Hematopoietic multipotent progenitor cell treated with erythropoietin and hydrocortisone succinate and interleukin-3 and kit ligand, for 6 days (in vitro differentiated cells): ENCODE measurements around the gene LSM10.

Experiments
- DNase-seq: peaks from one replicate; pipeline ENCODE4 v3.0.0-alpha.2; 2015

The LSM10 gene

DNA sequence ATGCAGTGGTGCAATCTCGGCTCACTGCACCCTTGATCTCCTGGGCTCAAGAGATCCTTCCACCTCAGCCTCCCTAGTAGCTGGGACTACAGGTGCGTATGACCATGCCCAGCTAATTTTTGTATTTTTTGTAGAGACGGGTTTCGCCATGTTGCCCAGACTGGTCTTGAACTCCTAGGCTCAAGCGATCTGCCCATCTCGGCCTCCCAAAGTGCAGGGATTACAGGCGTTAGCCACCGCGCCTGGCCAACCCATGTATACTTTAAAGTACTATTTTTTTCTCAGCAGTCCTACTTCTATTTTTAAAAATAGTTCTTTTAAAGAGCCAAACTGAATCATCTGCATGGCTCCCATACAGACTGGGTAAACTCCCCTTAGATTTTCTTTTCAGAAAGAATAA, 15.5 kb downstream of the LSM10 start:
- no peak for DNase-seq

DNA sequence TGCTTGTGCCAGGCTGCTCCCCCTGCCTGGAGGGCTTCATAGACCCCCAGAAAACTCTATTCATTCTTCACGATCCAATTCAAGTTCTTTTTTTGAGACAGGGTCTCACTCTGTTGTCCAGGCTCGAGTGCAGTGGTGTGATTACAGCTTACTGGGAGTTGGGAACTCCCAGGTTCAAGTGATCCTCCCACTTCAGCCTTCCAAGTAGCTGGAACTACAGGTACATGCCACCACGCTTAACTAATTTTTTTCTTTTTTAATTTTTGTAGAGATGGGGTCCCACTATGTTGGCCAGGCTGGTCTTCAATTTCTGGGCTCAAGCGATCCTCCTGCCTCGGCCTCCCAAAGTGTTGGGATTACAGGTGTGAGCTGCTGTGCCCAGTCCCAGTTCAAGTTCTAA, 16.3 kb downstream of the LSM10 start:
- DNase-seq, result no peak

DNA sequence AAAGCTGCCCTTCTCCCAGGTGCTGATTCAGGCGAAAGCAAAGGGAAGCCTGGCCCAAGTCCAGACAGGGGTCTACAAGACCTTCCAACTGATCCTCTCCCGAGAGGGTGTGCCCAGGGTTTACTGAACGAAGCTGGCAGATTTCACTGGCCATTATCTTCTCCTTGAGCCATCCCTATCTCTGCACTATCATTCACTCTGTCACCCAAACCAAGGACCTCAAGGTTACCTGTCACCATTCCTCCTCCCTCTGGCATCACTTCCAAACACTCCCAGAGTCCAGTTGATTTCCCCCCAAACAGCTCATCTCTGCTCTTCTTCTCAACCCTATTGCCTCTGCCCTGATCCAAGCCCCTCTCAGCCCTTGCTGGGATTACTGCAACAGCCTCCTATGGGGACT, 16.9 kb downstream of the LSM10 start:
- DNase-seq, result no peak

DNA sequence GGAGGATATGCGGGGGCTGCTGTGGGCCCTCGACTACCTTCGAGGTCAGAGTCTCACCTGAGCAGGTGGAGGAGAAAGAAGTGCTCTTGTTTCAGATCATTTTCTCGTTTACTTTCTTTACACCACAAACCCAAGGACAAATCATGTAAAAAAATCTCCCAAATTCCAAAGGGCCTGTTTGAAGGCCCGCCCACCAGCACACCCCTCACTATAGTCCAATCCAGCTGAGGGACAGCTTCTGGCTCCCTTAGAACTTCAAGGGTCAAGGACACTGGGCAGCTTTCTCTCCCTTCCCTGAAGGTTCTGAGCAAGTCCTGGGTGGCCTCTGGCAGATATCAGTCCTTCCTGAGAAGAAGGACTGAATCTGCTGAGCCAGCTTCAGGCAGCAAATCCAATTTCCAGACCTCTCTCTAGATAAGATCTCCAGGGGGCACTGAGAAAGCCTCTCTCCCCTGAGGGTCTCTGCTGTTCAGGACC, 17.5 kb downstream of the LSM10 start:
- DNase-seq, result no peak

DNA sequence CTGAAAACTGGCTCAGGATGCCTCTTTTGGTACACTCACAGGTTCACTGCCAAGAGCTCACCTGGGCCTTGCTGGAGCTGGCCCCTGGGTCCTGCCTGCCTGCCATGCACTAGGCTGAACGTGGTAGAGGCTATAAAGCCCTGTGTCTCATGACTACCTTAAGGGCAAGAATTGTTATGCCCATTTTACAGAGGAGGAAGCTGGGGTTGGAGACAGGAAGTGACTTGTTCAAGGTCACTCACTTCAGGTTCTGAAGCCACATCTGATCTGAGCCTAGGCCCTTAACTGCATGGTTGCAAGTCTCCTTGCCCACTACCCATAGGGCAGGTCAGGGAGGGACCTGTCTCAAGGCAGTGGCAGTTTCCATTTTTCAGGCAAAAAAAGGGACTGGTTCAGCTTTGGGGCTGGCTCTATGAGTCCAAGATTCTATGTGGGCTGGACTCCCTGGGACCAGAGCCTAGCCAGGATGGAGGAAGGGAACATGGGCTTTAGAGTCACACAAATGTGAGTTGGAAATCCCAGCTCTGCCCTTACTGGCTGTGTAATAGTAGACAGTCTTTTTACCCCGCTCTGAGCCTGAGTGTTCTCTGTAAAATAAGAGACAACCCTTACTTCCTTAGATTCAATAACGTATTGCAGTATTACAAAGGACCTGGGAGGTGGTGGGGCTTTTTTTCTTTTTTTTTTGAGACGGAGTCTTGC, 19.8 kb downstream of the LSM10 start:
- no peak for DNase-seq

DNA sequence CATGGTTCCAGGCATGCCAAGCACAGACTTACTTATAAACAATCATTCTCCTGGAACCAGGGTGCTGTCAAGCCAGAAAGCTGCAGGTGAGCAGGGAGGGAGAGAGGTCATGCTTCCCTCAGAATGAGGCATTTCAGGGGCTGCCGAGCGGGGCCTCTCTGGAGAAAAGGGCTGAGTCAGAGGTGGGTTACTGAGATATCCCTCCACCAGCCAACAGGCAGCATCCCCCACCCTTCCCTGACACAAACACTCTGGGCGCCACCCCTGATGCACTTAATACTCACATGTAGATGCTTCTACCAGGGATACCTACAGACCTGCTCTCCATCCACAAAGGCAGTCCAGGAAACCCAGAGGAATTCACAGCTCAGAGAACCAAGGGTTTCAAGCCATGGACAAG, 25.1 kb downstream of the LSM10 start:
- peak; percentile 78 for DNase-seq

DNA sequence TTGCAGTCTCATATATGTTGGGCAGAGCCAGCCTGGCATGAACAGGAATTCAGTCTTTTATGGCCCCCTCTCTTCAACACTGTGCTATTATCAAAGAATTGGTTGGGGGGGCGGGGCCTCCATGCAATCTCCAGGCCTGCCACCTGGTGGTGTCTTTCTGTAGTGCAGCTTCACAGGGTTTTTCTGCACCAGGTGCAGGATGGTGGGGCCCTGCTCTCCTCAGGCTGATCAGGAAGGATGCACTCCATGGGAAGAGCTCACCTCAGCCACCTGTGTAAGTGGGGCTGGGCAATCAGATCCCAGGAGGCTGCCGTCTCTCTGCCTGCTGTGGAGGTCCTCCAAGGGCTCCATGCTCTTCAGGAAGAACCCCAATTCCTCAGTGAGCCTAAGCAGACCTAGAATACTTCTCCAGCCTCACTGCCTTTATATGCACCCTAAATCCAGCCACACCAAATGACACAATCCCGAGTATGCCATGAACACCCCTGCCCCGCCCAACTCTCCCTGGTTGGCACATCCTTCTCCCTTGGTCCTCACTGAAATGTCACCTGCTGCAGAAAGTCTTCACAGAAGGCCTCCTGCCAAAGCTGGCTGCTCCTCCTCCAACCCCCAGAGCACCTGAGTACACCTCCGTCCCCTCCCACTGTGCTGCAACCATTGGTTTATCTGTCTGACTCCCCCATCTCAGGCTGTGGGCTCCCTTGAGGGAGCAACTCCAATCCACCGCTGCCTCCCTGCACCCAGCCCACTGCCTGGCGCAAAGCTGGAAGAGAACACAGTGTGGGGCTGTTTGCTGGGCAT, 28.4 kb downstream of the LSM10 start:
- DNase-seq, result peak; percentile 93

DNA sequence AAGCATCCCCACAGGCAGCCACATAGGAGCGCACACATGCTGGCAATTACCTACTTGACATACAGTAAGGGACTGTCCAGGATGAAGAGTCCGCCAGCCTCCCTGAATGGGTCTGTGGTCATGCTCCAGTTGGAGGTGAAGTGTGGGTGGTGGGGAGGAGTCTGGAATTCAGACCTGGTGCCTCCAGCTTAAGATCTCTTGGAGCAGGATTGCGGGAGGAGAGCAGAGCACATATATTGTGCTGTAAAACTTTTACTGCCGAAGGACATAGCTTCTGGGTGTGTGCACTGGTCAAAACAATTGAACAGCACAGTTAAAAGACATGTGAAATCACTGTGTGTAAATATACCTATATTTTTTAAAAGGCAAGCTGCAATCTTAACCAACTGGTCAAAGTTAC, 29.9 kb downstream of the LSM10 start:
- no peak for DNase-seq

DNA sequence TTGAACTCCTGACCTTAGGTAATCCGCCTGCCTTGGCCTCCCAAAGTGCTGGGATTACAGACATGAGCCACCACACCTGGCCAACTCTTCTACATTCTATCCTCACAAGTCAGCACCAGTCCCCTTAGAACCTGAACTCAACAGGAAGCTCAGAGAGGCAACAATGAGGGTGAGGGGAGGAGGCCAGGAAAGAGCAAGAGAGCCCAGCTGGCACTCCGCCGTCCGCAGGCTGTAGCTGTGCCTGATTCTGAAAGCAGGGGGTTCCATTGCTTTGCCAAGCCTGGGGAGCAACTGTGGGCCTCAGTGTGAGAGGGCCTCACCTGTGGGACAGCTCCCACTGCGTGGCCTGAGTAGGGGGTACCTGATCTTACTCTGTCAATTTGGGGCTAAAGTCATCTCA, 30.6 kb downstream of the LSM10 start:
- DNase-seq, result no peak

DNA sequence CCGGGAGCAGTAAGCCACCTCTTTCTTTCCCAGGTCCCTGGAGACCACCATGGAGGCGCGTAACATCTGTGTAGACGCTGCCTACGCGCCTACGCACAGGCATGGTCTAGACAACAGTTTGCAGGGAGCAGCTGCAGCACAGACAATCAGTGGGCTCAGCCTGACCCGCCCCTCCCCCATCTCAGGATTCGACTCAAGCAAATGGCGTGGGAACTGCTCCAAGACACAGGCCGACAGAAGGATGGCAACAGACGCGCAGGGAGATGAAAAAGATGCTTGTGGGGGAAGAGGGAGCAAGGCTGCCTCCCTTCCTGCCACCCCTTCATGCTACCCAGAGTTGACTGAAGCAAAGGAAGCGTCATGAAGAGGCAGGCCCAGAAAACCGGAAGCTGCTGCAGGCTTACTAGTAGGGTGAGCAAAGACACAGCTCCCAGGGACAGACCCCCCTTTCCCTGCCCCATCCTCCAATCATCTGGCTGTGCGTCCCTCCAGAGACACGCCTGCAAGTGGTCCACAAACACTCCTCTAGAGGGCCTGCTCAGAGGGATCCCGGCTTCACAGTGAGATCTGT, 31.5 kb downstream of the LSM10 start:
- DNase-seq, result peak; percentile 68

DNA sequence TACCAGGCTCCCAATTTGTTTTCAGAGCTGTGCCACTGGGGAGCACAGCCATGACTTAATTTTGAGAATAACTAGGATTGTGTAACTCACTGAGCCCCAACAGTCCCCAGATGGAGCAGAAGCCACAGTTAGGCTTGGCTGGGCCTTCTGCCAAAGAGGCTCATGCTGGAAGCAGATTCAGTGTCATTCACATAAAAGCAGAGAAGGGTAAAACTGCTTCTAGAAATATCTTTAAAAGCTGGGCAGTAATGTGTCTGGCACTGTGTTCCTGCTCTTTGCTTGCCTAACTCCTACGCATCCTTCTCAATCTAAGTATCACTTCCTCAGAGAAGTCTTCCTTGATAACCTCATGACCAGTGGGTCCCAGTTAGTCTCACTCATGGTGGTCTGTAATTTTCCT, 32.3 kb downstream of the LSM10 start:
- peak; percentile 80 for DNase-seq

DNA sequence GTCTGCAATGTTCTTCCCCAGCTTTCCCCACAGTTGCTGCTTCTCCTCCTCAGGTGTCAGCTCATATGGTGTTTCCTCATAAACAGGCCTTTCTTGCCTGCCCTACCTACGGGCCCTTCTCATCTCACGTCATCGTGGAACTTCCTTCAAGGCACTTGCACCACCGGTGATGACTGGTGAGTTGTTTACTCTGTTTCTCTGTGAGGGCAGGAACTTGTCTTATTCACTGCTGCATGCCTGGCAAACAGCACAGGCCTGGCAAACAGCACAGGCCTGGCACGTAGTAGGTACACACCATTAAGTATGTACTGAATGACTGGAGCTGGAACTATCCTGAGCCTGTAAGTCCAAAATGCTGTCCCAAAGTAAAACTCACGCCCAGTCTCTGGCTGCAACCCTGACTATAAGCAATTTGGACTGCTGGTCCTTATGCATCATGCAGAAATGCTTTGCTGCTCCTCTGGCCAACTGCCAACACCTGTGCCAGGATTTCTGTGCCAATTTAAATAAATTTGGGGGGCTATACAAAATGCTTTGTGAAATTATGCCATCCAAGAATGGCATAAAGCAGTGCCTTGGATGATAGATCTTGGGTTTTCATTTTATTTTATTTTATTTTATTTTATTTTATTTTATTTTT, 37.7 kb downstream of the LSM10 start:
- no peak for DNase-seq

DNA sequence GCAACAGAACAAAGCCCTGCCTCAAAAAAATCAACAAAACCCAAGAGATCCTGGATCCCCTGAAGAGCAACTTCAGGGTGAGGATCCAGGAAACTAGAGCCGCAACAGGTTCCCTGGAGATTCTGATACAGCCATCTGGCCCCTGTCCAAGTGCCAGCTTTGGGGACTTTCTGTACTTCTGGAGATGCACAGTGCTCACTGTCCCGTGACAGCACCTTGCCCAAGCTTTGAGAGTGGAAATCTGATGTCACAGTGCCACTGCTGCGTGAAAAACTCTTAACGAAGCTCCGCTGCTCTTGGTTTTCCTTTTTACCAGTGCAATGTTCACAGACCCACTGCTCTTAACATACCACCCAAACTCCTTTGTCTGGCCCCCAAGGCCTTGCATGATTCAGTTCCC, 38.3 kb downstream of the LSM10 start:
- DNase-seq, result no peak

DNA sequence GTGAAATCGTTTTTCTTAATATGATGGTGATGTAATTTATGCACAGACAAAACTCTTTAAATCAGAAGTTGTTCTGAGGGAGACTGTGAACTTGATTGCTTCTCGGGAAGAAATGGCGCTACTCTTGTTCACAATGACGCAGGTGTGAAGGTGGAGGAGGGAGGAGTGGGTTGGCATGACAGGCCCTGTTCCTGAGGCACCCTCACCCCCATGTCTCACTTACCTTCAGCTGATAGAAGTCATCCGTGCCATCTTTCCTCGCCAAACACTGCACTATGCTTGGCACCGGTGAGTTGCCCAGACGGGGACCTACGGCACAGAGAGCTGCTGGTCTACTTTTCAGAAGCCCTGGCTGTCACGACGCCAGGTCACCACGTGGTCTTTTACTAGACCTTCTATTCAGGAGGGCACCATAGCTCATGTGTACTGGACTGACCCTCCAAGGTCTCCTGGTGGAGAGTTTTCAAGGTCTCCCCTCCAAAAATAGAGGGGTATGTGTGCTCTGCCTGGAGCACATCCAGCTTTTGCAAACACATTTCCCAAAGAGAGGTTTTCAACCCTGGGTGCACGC, 39.1 kb downstream of the LSM10 start:
- DNase-seq, result no peak

DNA sequence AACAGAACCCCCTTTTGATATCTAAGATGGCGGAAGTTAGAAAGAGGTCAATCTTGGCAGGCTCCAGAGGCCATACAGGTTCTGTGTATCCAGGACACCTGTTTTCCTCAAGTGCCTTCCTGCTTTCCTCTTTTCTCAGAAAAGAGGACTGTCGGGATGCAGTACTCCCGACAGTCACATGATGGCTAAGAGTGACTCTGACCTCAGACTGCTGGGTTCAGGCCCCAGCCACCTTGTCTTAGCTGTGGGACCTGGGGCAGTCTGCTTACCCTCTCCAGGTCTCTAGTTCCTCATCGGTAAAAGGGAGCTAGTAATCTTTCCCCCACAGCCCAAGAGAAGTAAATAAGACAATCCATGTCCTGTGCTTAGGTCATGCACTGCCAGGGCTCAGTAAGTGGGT, 41.9 kb downstream of the LSM10 start:
- DNase-seq, result no peak

DNA sequence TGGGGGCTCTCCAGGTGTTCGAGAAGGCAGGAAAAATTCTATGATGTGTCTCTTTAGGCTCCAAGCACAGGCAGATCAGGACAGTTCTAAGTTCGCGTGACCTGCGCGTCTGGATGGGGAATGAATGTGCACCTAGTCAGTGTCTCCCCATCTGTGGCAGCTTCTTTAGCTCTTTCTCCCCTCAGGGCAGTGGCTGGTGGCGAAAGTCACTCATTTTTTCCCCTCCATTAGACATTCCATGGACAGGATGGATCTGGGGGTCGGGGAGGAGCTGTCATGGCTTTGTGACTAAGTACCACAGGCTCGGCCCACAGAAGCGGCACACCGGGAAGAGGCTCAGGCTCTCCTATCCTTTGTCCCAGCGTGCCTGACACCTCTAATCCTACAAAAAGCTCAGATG, 43.2 kb downstream of the LSM10 start:
- DNase-seq, result no peak

DNA sequence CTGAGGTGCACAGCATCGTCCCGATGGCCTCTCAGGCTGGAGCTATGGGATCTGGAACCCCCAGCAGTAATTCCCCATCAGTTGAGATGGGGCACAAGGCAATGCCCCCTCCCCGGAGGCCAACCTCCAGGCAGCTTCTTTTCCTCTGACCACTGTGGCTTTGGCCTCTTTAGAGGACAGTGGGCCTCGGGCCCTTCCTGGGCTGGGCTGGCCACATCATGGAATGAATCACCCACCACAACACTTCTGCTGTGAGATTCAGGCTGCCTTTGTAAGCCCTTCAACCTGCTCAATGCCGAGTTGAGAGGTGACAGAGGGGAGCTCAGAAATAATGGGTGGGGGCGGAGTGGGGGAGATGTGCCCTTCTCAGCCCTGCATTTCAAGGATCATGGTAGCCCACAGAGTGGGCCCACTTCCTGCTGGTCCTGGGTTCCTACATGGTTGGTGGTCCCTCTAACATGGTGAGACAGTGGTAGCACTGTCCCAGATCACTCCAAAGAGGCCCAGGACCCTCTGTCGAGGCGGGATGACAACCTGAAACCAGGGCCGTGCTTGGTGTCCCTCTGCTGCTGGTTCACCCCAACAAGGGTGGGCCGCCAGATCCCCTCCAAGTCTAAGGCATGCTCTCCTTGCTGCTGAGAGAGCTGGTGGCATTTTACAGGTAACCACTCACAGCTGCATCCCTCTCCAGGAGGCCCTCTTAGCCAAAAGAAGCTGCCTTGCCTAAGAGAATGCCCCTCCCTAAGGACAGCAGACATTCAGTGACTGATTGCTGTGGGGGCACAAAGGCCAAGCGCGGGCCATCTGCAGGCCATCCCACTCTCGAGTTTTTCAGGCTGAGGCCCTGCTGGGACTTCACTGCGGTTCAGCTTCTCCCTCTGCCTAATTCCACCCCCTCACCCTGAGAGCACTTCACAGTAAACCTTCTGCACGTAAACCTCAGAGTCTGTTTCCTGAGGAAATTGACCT, 44.5 kb downstream of the LSM10 start:
- DNase-seq, result no peak

DNA sequence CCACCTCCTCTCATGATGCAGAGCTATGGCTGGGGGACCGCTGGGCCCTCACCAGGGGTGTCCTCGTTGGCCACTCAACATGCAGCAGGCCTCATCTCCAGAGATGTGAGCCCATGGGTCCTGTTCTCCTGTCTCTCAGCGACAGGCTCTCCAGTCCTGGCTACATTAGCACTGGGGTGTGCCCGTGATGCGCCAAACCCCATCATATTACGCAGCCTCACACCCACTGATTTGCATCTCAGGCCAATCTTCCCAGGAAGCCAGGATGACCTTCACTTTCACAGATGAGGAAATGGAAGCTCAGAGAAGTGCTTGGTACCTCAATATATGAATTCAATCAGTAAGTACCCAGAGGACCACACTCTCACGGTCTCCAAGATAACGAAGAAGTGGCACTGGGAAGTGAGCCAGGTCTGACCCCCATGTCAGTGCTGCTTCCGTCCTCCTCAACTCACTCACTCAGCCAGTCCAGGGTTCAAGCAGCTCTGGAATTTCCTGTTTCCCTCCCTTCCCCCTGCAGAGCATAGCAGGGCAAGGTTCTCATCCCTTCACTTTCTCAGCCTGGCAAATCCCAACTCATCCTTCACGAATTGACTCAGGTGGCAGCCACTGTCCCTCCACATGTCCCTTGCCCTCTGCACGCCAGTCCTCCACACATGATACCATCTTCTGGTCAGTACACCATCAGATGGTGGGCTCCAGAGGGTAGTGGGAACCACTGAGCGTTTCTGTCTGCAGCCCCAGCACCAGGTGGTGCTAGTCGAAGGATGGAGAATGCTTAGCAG, 45.4 kb downstream of the LSM10 start:
- DNase-seq, result no peak

DNA sequence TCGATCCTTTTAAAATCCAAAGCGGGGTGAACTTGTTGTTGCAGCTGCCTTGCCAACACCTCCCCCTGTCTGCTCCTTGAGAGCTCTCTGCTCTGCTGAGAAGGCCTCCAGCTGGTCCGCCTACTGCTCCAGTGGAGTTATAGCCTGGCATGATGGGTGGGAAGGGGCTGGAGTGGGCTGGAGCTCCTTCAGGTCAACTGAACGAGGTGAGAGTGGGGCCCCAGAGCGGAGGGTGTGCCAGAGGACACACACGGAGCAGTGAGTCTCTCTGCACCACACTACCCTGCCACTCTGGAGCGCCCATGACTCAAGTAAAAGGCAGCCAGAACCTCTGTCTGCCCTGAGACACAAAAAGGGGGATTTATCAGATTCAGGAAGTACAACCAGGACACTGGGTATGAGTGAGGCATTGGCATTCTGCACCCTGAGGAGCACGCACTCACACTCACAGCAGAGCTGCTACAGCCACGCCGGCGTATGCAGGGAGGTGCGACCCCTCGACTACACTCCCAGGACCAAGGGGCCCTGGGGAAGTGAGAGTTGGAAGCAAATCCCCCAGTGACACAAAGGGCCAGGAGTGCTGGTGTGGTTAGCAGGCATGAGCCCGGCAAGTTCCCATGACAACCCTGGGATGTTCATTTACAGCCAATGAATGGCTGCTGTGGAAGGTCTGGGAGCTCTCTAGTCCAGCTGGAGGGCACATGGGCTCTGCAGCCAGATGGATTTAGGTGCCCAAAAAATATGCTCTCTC, 46.3 kb downstream of the LSM10 start:
- peak; percentile 30 for DNase-seq

DNA sequence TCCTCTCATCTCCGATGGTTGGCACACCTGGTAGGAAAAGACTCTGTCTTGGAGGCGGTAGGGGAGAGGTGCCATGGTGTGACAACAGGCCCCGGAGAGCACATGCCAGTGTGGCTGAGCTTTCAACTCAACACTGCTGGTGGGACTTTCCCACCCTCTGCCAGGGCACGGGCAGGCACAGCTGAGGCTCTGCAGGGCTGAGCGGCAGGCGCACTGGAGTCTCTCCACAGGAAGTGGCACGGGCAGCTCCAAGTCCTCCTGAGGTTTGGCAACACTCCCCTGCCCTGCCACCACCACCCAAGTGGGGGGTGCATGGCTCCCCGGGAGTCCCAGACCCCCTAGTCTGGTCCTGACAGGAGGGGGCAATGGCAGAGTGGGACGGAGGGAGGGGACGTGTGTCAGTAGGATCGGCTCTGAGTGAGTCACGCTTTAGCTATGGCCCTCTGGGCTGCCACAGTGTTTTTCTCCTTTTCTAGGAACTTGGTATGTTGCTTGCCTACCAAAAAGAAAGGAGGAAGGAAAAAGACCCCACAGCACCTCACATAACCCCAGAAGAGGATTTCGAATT, 47.0 kb downstream of the LSM10 start:
- DNase-seq, result peak; percentile 36
